HG03558 (cell line): Measurements from ENCODE around the gene SSBP3.

Experiments
- ATAC-seq: cut with Tn5 transposase; IDR thresholded peaks from one replicate; pipeline ENCODE4 v1.9.1; 2021; ENCODE audit warnings: moderate number of reproducible peaks; ENCODE audit not compliant: unreplicated experiment; ENCODE audit errors: extremely low read depth

Gene SSBP3

DNA sequence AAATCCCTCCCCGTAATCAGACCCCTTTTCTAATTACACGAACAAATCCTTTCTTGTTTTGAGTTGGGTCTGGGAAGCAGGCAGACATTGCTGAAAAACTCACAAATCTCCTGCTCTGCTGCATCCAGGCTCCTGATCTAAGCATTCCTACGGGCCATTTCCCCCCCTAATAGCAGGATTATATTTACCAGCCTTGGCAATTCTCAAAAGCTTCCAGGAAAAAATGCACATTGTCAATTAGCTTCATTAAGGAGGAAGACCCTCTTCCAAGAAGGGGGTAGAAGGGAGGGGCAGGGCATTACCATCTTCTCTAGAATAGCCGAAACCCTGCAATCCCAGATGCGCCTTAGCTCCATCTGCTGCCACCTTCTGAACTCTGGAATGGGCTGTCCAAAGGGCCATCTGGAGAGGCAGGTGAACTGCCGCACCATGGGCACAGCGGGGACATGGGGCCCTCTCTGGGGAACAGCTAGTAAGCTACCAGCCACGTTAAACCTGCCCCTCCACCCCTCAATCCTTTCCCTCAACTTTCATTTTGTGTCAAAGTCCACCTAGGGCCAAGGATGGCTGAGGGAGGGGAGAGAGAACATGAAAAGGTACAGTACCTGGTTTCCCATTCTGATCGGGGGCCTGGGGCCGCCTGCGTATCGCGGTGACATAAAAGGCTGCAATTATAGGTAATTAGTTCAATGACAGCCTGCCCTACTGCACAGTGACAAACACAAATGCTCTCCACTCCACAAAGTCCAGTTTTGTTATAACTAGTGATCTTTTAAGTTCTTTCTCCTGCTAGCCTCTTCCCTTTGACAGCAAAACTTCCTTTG lies 149.5 kb downstream of the SSBP3 start:
- no peak for ATAC-seq

DNA sequence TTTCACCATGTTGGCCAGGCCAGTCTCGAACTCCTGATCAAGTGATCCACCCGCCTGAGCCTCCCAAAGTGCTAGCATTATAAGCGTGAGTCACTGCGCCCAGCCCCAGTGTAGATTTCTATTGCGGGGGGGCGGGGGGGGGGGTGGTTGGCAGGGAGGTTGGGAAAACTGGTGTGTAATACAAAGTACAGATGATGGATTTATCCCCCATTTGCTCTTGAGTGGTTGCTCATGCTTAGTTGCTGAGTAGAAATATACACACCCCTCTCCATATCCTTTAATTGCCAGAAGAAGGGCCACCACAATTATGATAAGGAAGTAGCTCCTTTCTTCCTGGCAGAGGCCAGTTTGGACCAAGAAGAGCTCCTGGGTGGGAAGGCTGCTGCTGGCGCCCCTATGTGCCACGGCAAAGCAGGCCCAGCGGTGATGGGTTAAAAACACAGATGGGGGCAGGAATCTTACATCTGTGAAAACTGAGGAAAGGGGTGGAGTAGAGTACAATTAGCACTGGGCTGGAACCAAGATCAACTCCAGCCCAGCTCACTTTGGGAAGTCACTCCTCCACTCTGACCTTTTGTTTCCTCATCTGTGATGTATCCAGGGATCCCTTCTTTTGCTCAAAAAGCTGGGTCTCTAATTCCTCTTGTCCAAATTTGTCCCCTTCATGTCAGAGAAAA lies 151.0 kb downstream of the SSBP3 start:
- no peak for ATAC-seq

DNA sequence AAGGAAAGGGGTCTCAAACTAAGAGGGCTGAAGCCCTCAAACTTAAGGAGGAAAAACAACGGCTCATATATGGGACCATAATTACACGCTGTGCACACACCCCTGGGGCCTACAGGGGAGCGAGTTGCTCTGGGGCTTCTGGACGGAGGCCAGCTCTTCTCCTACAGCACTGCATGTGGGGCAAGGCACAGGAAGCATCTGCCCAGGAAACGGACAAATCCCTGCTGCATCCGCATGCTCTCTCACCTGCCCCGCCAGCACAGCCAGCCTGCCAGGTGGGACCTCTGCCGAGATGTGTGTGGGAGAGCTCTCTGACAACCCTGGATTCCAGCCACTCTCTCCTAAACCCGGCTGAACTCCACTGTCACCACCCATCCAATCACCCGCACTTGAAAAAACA lies 152.1 kb downstream of the SSBP3 start:
- no peak for ATAC-seq

DNA sequence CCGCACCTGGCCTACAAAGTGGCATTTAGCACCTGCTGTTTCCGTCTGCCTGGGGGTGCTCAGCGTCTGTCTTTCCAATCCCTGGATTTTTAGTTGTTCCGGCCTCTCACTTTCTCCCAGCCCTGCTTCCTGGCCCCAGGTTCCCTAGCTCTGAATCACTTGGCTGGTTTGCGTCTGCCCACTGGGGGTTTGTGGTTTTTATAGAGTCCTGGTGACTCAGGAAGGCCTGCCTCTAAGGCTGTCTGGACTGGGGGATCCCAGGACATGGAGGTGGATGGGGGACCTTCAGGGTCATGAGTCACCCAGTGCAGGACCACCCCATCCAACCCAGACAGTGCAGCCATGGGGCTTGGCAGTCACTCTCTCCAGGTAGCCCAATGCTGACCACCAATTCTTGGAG lies 152.7 kb downstream of the SSBP3 start:
- ATAC-seq, result no peak

DNA sequence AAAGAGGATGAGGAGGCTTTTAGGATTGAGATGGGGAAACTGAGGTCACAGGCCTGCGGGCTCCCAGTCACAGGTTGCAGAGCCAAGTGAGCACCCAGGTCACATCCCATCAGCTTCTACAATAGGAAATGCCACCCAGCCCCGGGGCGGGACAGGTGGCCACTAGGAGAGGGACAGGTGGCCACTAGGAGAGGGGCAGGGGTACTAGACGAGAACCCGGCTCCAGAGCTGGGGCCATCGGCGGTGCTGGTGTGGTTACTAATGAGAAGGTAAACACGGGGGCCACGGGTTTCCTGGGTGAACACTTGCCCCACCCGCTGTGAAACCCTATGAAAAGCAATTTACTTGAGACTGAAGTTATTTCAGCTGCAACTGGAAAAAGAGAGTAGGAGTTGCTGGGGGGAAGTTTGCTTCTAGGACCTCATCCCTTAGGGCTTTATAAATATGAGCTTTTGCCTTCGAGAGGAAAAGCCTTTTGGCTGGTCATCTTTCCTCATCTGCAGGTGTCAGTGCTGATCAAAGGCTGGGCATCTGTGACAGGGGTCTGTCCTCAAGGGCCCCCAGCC lies 153.7 kb downstream of the SSBP3 start:
- ATAC-seq, result no peak

DNA sequence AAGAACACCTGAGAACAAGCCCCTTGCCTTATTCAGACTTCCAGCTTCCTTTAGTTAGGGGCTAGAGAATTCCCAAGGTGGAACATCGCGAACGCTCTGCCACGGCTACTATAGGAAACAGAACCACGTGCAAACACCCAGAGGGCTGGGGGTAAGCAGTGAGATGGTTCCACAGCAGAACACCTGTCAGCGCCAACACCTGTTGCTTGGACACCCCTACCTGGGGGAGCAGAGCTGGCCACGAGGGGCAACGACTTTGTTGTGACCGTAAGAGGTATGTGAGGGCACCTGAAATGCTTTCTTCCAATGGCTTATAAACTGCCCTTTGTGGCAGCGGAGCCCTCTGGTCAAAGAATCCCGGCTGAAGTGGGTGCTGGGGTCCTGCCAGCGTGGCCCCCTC lies 155.5 kb downstream of the SSBP3 start:
- no peak for ATAC-seq

DNA sequence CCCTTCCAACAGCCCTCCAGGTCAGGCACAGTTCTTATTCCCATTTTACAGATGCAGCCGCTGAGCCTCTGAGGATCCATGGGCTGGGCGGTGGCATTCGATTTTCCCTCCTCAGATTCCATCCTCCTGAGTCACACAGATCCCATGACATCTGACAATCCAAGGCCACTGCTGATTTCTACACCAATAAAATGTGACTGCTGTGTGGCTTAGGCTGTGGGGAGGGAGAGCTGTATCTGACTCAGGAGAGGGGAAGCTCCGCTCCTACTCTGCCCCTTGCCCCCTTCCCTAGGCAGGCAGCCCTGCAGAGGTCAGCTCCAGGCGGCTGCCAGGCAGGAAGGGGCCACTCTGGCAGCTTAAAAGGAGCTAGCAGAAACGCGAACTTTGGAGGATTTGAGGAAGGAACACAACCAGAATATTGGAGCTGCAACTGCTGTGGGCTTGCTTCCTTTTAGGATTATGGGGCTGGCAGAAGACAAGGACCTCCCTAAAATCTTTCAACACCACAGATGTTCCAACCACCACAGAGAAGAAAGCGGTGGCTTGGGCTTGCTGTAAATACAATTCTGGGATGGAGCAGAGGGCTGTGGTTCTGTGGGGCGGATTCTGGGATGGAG lies 156.3 kb downstream of the SSBP3 start:
- no peak for ATAC-seq

DNA sequence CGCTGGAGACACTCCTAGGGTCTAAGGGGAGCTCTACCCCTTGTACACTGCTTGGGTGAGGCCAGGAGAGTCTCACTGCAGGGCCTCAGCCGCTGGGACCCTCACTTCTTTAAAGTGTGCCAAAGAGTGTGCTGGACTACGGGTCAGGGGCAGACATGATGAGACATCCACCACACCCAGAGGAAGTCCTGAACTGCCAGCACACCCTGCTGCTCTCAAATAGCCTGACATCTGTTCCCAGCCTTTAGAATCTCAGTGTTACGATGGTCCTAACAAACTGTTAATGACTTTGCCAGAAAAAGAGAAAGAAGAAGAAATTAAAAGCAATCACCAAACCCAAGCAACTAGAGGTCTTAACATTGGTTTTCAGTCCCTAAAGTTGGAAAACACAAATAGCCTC lies 157.2 kb downstream of the SSBP3 start:
- no peak for ATAC-seq

DNA sequence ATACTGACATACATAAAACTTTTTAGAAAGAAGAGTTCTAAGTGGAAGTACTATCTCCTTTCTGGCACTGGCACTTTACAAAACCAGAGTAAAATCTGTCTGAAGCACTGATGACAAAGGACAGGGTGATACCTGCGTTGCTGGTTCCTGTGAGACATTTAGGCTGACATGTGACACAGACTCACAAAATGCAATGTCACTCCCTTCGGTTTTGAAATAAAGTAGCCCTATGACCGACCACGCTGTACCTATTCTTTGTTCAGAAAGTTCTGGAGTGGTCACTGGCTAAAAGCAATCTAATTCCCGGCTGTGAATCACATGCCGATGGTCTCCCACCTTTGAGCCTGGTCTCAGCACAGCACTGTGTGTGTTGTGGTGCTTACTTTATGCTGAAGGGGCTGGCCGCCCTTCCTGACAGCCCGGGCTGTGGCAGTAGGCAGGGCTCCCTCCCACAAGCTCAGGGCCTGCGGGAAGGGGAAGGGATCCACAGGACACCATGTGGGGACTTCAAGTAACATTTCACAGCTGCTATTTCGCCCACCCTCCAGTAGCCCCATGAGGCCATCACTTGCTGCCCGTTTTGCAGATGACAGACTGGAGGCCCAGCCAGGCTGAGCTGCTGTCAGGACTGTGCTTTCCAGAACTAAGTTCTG lies 158.2 kb downstream of the SSBP3 start:
- ATAC-seq, result no peak

DNA sequence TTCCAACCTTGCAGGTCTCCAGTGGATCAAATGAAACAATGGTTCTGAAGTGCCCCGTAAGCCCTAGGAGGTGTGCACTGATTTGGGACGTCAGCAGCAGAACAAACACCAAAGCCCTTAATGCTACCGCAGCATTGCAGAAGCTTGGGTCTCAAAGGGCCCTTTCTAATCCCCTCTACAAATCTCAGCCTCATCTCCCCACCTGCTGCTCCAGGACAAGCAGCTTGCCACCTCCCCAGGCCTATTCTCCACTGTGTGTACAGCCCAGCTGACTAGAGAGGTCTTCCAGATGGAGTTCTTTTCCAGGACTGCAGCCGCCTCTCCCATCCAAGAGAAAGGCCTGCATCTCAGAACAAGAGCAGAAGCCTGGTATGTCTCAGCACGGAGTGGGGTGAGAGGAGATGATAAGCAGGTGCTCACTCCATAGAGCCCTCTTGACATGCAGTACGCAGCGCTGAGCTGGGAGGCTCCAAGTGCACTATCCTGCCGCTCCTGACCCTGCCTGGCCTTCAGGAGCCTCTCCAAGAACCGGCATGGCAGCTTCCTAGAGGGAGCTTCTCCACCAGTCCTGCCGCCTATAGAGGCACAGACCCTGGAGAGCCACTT lies 160.0 kb downstream of the SSBP3 start:
- no peak for ATAC-seq

DNA sequence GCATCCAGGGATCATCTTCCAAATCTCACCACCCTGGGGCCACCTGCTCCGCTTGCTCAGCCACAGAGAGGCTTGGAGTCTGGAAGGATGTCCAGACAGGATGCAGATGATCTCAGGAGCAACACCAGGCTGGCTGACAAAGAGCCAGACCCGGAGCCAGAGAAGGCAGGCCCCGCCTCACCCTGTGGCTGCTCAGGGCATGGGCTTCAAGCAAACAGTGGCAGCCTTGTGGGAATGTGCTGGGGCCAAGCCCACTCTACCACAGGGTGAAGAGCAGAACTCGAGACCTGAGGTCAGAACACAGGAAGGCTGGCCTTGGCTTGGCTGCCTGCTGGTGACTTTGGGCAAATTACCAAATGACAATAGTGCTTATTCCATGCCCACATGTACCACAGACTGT lies 160.7 kb downstream of the SSBP3 start:
- no peak for ATAC-seq

DNA sequence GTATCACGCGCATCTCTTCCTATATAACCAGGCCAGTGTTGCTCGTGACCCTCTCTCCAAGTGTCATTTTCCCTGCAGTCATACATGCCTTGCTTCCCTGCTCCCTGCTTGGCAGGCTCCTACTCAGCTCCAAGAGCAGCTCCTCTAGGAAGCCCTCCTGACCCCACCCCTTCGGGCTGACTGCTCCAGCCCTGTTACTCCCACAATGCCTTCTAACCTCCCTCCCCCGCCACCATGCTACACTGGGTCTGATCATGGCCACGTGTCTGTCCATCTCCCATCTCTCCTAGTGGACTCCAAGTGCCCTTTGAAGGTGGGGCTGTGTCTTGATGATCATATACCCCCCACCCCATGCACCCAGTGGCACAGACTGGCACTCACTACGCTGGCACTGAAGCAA lies 161.5 kb downstream of the SSBP3 start:
- ATAC-seq, result no peak

DNA sequence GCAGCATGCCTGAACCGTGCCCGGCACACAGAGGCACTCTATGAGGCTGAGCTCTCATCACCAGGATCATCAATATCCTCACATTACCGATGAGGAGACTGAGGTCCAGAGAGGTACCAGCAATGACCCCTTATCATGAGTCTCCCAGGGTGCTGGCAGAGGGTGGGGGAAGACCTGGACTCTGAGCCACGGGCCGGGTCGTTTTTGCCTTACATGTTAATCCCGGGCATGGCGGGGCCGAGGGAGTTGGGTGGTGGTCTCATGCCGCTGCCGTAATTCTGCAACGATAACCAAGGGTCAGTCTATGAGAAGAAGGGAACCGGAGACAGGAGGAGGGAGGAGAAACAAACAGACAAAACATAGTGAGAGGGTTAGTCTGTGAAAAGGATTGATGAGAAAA lies 163.2 kb downstream of the SSBP3 start:
- ATAC-seq, result no peak

DNA sequence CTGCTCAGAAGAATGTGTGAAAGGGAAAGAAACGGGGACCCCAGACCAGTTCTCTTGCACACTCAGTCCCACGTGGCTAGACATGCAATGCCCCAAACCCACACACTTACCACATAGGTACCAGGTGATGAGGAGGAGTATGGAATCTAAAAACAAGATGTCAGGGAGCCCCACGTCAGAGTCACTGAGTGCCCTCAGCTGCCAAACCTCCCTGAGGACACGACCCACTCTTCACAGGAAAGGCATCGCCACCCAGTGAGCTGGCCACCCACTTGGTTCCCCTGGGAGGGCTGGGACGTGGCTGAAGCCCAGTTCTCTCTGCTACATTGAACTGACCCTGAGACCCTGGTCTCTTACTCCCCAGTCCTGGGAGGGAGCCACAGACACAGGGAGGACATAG lies 164.8 kb downstream of the SSBP3 start:
- no peak for ATAC-seq

DNA sequence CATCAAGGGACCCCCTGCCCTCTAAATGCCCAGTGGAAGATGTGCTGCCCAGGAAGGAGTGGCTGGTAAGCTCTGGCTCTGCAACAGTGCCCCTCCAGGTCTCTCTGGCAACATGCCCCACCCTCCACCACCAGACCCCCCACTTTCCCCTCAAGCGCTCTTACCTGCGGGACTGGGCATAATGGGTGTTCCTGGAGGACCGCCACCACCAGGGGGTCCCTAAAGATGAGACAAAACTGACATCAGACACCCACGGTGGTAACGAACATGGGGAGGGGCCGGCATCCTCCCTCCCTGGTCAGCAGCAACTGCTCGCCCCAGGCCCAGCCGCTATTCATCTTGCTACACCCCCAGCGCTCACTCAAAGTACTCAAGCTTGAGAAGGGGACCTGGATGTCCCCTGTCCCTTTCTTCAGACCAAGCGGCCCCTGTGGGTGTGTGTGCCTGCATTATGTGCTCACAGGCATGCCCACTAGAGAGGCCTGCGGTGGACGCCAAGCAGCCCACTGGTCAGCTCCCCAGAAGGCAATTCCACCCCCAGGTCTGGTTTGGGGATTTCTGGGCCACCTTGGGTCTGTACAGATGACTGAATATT lies 165.4 kb downstream of the SSBP3 start:
- no peak for ATAC-seq

DNA sequence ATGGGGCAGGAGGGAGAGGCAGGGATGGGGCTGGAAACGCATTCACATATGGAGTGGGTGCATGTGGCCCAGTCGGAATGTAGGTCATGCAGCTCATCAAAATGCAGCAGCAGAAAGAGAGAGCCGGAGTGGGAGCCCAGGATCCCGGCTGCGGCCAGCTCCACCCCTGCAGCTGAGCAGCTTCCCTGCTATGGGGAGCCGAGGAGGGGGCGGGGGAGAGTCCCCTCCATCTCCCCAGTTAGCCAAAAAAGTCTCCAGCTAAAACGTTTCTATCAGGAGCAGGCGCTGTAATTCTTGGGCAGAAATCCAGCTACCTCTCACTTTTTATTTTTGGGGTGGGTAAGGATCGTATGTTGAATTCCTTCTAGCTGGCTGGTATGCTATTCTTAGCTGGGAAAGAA lies 166.6 kb downstream of the SSBP3 start:
- ATAC-seq, result no peak

DNA sequence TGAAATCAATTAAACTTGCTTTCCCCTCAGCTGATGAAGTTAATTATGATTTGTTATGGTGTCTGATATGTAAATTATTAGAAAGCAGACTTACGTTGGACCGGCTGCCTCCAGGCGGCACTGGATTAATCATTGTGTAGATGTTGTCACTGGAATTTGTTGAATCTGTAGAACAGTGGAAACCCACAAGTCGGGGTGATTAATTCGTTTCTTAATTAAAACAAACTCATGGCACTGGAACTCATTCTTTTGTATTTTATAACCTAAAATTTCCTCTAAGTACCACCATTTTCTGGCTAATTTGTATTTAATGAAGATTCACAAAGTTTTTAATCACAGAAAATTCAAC lies 167.2 kb downstream of the SSBP3 start:
- no peak for ATAC-seq

DNA sequence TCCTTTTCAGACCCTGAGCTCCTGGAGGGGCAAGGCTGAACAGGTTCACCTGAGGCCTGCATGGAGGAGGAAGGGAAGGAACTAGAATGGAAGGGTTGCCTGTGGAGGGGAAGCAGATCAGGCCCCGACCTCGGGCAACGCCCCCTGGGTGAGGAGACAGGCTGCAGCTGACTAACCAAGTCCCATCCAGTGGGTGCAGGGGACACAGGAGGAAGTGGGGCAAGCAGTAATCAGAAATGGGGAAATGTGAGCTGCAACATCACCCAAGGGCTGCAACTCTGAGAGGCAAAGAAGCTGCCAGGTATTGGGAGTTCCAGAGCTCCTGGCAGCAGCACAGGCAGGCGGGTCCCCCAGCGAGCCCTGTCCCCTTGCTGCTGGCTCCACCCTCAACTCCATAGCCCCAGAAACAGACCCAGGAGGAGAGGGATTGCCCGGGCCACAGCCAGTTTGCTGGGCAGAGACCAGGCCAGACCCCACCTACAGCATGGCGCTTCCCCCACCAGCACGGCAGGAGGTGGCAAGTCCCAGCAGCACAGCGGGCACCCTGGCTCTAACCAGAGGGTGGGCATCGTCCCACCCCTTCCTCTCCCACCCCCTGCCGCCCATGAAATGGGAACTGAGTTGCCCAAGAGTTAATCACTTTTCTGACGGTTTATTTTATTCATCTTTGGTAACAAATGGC lies 167.7 kb downstream of the SSBP3 start:
- ATAC-seq, result no peak

DNA sequence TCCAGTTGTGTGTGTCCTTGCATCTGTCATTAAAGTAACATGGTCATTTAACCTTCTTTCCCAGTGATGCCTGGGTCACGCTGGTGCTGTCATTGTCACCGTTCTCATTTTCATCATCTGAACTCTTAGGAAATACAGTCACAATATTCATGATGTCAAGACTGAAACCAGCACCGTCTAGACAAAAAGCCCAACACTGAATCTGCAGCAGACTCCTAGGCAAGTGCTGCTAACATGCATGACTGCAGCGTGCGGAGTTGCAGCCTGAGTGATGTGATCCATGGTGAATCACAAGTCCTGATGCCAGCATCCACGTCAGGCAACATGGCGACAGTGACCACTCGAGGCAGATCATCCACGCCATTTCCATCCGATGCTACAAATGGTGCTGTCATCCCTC lies 168.6 kb downstream of the SSBP3 start:
- ATAC-seq, result no peak

DNA sequence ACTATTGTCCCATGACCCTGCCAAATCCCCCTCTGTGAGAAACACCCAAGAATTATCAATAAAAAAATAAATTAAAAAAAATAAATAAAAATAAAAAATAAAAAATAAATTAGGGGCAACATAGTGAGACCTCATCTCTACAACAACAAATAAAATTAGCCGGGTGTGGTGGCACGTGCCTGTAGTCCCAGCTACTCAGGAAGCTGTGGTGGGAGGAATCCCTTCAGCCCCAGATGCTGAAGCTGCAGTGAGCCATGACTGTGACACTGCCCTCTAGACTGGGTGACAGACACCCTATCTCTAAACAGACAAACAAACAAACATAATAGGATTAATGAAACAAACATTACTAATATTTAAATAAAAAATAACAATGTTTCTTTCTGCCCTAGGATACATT lies 171.9 kb downstream of the SSBP3 start:
- ATAC-seq, result no peak
